ENCODE measurements around the gene MAP3K13.

DNA sequence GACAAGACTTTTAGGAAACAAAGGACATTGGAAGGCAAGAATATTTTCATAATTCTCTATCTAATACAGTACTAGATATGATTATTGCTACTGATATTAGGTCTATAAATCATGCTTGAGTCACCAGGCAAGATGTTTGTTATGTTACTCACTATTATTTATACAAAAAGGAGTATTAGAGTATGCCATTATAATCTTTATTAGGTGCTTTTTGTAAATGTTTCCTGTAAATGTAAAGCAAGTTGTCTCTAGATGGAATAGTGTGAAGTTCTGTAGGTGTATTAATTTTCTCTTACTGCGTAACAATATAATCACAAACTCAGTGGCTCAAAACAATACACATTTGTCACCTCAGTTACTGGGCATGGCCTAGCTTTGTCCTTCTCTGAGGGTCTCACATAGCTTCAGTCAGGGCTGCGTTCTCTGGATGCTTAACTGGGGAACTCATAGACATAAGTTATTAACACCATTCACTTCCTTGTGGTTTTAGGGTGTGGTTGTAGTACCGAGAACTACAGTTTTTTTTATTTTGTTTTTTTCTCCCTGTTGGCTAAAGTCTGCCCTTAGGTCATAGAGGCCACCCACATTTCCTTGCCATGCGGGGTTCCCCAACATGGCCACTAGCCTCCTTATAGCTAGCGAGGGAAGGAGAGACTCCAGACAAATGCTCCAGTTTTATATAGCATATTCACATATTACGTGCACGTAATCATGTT is 20.3 kb upstream of the MAP3K13 start:
- TF ChIP-seq, protein P1, sequence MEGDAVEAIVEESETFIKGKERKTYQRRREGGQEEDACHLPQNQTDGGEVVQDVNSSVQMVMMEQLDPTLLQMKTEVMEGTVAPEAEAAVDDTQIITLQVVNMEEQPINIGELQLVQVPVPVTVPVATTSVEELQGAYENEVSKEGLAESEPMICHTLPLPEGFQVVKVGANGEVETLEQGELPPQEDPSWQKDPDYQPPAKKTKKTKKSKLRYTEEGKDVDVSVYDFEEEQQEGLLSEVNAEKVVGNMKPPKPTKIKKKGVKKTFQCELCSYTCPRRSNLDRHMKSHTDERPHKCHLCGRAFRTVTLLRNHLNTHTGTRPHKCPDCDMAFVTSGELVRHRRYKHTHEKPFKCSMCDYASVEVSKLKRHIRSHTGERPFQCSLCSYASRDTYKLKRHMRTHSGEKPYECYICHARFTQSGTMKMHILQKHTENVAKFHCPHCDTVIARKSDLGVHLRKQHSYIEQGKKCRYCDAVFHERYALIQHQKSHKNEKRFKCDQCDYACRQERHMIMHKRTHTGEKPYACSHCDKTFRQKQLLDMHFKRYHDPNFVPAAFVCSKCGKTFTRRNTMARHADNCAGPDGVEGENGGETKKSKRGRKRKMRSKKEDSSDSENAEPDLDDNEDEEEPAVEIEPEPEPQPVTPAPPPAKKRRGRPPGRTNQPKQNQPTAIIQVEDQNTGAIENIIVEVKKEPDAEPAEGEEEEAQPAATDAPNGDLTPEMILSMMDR (IDR thresholded peaks at IDR 0.05; ENCODE audit: low read depth, low read length, poor library complexity, severe bottlenecking) = no peak
- TF ChIP-seq EZH2phosphoT487 (IDR thresholded peaks at IDR 0.05; ENCODE audit: borderline replicate concordance, low read length) = no peak

All from DOHH2 (cell line).